ACC112 (cell line): Measurements from ENCODE around the gene SYNE3.

Experiments used
- H2AFZ ChIP-seq: fragments of 200-600 bp; sonication (generic); one replicate; pipeline ENCODE4 v1.6.0; 2017; ENCODE audit warnings: antibody characterized with exemption, low read length; ENCODE audit not compliant: unreplicated experiment
- H3K27ac ChIP-seq: fragments of 200-600 bp; sonication (generic); 2 replicates; pipeline ENCODE4 v1.5.1; 2014; ENCODE audit warnings: low read depth, mild to moderate bottlenecking, antibody characterized with exemption, low read length, moderate library complexity
- H3K27me3 ChIP-seq: fragments of 200-600 bp; sonication (generic); 2 replicates; pipeline ENCODE4 v1.6.1; 2014; ENCODE audit warnings: mild to moderate bottlenecking, antibody characterized with exemption, low read length, moderate library complexity, mixed read lengths; ENCODE audit not compliant: insufficient read depth
- H3K36me3 ChIP-seq: fragments of 200-600 bp; sonication (generic); 2 replicates; pipeline ENCODE4 v1.6.1; 2016; ENCODE audit warnings: mild to moderate bottlenecking, antibody characterized with exemption, low read length, moderate library complexity, mixed read lengths; ENCODE audit not compliant: insufficient read depth
- H3K4me1 ChIP-seq: fragments of 200-600 bp; sonication (generic); one replicate; pipeline ENCODE4 v1.6.1; 2016; ENCODE audit warnings: low read length, mixed read lengths; ENCODE audit not compliant: insufficient read depth, unreplicated experiment, control insufficient read depth
- H3K4me3 ChIP-seq: fragments of 200-600 bp; sonication (generic); 2 replicates; pipeline ENCODE4 v1.5.1; 2014; ENCODE audit warnings: mild to moderate bottlenecking, low read depth, low read length
- H3K79me2 ChIP-seq: fragments of 200-600 bp; sonication (generic); one replicate; pipeline ENCODE4 v1.6.0; 2016; ENCODE audit warnings: low read length; ENCODE audit not compliant: control insufficient read depth, unreplicated experiment, insufficient read depth

The SYNE3 gene

DNA sequence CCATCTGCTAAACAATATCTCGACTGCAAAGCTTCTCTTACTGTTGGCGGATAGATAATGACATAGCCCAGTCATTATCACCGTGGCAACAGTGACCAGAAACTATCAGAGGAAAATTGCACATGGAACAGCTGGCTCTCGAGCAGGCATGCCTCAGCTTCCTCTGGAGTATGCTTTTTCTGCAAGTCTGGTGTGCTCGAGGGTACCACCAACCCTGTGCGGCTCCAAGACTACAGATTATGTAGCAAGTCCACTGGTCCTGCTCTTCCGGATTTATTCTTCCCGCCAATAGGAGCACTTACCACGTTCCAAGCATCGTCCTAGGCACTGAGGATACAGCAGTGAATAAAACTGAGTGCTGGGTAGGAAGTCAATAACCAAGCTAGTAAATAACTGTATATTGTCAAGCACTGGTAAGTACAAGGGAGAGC lies 17.0 kb upstream of the SYNE3 start:
- peaks cover 81% of the 10 kb centered on the region for H3K79me2 ChIP-seq
- no peaks in the 10 kb centered on the region for H3K36me3 ChIP-seq
- peak overlapping the region; percentile 87 for H3K4me3 ChIP-seq
- no peak overlapping the region for H2AFZ ChIP-seq
- H3K27ac ChIP-seq = peak overlapping the region; percentile 86
- H3K27me3 ChIP-seq = no peaks in the 10 kb centered on the region
- H3K4me1 ChIP-seq = peaks cover 53% of the 10 kb centered on the region

DNA sequence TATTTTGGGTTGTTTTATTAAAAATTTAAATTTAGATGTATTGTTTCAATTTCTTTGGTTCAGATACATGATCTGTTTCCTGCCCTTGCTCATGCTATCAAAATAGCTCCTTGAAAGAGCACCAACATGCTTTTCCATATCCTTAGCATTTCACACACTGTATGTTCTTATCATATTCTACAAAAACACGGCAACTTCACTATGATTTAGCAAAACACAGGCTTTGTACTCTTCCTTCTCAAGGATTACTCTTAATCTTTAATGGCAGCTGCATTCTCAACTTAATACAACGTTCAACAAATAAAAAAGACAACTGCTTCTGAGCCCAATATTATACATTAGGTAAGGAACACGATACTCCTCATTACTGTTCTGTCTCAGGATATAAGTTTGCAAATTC lies 15.5 kb upstream of the SYNE3 start:
- Histone ChIP-seq H3K27ac (peak overlapping the region; percentile 86), H3K4me3 (peak overlapping the region; percentile 87), H3K4me1 (peaks cover 47% of the 10 kb centered on the region), H3K36me3 (no peaks in the 10 kb centered on the region), H3K27me3 (no peaks in the 10 kb centered on the region), H2AFZ (no peak overlapping the region), H3K79me2 (peaks cover 67% of the 10 kb centered on the region)

DNA sequence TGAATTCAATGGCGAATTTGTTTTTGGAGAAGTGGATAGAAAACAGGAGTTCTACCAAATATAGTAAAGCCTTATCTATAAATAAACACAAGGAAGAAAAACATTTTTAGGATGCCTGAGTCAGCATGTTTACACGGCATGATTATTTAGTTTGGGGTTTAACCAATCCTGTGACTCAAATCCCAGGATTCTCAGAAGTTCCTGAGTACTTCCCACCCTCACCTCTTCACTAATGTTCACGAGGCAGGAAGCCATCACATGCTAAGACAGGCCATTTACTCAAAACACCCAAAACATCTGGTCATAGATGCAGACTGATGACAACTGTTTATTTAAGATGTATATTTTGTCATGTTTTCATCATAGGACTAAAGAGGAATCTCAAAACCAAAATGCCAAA lies 15.0 kb upstream of the SYNE3 start:
- Histone ChIP-seq H3K4me3 (peak overlapping the region; percentile 87), H3K79me2 (peaks cover 62% of the 10 kb centered on the region)

DNA sequence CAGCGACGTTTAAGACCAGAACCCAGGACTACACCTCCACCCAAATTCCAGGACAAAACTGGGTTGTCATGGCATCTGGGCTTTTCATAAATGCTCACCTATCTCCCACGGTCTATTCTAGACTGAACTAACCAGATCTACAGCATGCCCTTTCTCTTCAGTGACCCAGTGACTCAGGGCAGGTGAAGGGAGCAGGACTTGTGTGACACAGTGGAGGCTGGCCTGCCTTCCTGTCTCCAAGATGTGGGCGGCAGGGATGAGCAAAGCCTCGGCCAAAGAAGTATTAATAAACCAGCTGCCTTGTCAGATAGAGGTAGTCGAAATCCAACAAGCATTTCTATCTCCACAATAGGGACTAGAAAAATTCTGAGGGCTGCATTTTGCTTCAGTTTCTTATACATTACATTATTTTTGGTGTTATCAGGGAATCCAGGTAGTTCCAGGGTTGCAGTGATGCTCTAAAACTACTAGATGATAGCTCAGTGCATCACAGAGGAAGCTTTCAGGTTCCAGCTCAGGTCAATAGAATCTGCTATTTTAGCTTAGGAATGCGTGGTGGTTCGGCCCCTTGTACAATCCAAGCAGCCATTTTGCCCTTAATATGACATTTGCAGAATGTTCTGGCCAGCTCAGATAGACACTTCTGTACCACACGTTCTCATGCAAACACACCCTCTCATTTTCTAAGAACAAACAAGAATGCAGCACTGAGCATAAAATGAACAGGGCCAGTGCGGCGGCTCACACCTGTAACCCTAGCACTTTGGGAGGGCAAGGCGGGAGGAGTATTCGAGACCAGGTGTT lies 14.2 kb upstream of the SYNE3 start:
- H3K36me3 ChIP-seq = no peaks in the 10 kb centered on the region
- no peak overlapping the region for H2AFZ ChIP-seq
- H3K27ac ChIP-seq = peak overlapping the region; percentile 86
- H3K4me1 ChIP-seq = peaks cover 50% of the 10 kb centered on the region
- H3K27me3 ChIP-seq = no peaks in the 10 kb centered on the region
- H3K4me3 ChIP-seq = peak overlapping the region; percentile 87
- peaks cover 54% of the 10 kb centered on the region for H3K79me2 ChIP-seq

More for the DNA sequence above, 15.0 kb upstream of the SYNE3 start:
- H3K27me3 ChIP-seq = no peaks in the 10 kb centered on the region
- no peaks in the 10 kb centered on the region for H3K36me3 ChIP-seq
- H3K27ac ChIP-seq = peak overlapping the region; percentile 86
- no peak overlapping the region for H2AFZ ChIP-seq
- peaks cover 47% of the 10 kb centered on the region for H3K4me1 ChIP-seq

DNA sequence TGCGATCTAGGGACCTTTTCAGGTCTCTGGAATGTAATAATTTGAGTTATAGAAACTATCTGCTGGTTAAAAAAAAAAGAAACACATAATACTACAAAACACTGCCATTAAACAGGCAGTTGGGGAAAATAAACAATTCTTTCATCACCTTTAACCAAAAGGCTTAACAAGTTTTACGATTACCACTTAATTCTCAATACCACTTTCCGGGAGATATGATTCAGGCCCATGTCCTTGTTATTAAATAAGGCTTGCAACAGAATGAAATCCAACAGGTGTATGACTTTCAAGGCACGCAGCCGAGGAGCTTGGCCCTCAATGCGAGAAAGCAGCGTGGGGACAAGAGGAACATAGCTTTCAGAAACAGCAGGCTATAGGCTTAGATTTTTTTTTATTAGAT lies 12.8 kb upstream of the SYNE3 start:
- H3K79me2 ChIP-seq = peaks cover 46% of the 10 kb centered on the region
- H2AFZ ChIP-seq = no peak overlapping the region
- no peak overlapping the region for H3K4me3 ChIP-seq
- peaks cover 62% of the 10 kb centered on the region for H3K4me1 ChIP-seq
- H3K27me3 ChIP-seq = no peaks in the 10 kb centered on the region
- no peaks in the 10 kb centered on the region for H3K36me3 ChIP-seq
- H3K27ac ChIP-seq = no peak overlapping the region

- H3K27ac ChIP-seq = peak overlapping the region; percentile 66
- H3K27me3 ChIP-seq = no peaks in the 10 kb centered on the region
- H2AFZ ChIP-seq = no peak overlapping the region
- H3K4me3 ChIP-seq = peak overlapping the region; percentile 30
- no peaks in the 10 kb centered on the region for H3K36me3 ChIP-seq
- peaks cover 29% of the 10 kb centered on the region for H3K79me2 ChIP-seq
- peaks cover 74% of the 10 kb centered on the region for H3K4me1 ChIP-seq
Observed at GRCh38 chr14:95527387-95528002, 11.0 kb upstream of the SYNE3 start.

DNA sequence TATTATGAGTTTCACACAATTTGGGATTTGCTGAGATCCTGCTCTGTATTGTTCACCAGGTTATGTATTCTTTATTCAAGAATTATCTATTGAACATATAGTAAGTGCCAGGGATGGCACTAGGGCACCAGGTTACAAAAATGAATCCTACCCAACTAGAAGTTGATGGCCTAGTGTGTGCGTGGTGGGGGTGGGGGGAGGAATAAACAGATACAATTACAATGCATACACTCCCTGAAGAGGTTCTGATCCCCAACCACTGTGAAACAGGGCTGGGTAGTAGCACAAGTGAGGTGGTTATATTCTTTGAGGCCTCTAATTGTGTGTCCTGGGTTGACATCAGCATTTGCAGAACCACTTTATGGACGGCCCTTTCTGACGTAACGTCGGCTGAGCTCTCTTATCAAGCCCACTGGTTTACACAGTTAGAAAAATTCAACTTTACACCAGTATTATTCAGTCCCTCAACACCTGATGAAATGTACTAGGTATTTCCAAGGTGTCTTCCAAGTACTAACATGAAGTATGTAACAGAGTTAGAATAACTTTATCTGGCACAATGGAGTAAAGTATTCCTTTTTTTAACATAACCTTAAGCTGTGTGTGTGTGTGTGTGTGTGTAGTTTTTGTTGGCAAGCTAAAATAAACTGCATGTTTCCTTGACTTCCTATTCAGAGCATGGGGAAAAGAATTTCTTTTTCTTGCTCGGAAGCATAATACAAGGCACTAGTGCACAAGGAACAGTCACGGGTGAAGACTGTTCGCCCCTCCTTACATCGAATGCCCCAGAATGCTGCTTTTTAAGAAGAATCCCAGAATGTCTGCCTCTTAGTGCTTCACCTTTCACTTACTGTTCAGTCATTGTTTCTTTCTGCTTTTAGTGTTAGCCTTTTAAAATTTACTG lies 10.3 kb upstream of the SYNE3 start:
- H3K27ac ChIP-seq = peak overlapping the region; percentile 66

DNA sequence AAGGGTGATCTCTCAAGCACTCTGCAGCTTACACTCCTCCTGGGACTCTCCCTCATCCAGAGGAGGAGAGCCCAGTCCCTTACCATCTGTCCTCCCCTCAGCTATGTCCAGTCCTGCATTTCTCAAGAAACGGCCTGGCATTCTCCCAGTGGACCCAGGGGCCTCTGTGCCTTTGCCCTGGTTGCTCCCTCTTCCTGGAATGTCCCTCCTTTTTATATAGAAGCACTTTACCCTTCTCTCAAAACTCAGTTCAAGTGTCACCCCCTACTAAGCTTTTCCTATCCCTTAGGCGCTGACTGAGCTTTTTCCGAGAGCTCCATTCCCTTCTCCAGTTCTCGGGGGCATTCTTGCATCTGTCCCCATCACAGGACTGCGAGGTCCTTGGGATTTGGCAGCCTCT lies 9.5 kb upstream of the SYNE3 start:
- H3K36me3 ChIP-seq = no peaks in the 10 kb centered on the region
- H3K79me2 ChIP-seq = peaks cover 15% of the 10 kb centered on the region
- H3K4me1 ChIP-seq = peaks cover 65% of the 10 kb centered on the region
- no peak overlapping the region for H3K4me3 ChIP-seq
- no peaks in the 10 kb centered on the region for H3K27me3 ChIP-seq
- peak overlapping the region; percentile 66; the same call in 1 of the 2 replicates for H3K27ac ChIP-seq
- H2AFZ ChIP-seq = no peak overlapping the region

More for the DNA sequence above, 10.3 kb upstream of the SYNE3 start:
- Histone ChIP-seq H2AFZ (no peak overlapping the region), H3K4me1 (peaks cover 69% of the 10 kb centered on the region), H3K27me3 (no peaks in the 10 kb centered on the region), H3K79me2 (peaks cover 22% of the 10 kb centered on the region), H3K36me3 (no peaks in the 10 kb centered on the region), H3K4me3 (peak overlapping the region; percentile 30)

- Histone ChIP-seq H3K36me3 (no peaks in the 10 kb centered on the region), H2AFZ (no peak overlapping the region), H3K4me3 (no peak overlapping the region), H3K27ac (peak overlapping the region; percentile 89; the same call in 1 of the 2 replicates), H3K79me2 (peaks cover 4% of the 10 kb centered on the region), H3K4me1 (peaks cover 66% of the 10 kb centered on the region), H3K27me3 (no peaks in the 10 kb centered on the region)
Observed at GRCh38 chr14:95524706-95525512, 8.5 kb upstream of the SYNE3 start.
